Left renal pelvis (tissue), 4 donors: ENCODE data around the gene BSPH1. TPM values are rescaled to one million over a fixed set of nuclear protein-coding genes. Genes with fewer than 3 reads are reported as not detected.
A peak's percentile ranks its signal among the peaks of the same experiment; 100 is the strongest.
"Not testable (repeated sequence)": the region's sequence is repeated elsewhere in the genome, so short reads cannot be mapped to it uniquely, and the experiment has no call there.

Experiments used
- DNase-seq, 4 donors: peaks; one replicate each; pipeline ENCODE4 v3.0.0-alpha.2; 2013; ENCODE audit warnings: low read depth in 4 of 4, low spot score in 3 of 4
- polyA plus RNA-seq, 4 donors: library from polyadenylated mRNA; unstranded; fragments of 120-200 nt; gene quantifications; one replicate each; pipeline ENCODE4 v1.2.1, GENCODE V29; 2013; ENCODE audit not compliant: insufficient read length in 4 of 4

Gene BSPH1
- not detected for polyA plus RNA-seq

- DNase-seq = no peak
Observed at GRCh38 chr19:47992070-47992469, at the start of gene BSPH1. BSPH1 (minus strand) TSS chr19:47992170; CDS start chr19:47992081, 89 bp downstream.

- no peak for DNase-seq
Observed at GRCh38 chr19:48036765-48037164, 44.8 kb upstream of the BSPH1 start.

DNA sequence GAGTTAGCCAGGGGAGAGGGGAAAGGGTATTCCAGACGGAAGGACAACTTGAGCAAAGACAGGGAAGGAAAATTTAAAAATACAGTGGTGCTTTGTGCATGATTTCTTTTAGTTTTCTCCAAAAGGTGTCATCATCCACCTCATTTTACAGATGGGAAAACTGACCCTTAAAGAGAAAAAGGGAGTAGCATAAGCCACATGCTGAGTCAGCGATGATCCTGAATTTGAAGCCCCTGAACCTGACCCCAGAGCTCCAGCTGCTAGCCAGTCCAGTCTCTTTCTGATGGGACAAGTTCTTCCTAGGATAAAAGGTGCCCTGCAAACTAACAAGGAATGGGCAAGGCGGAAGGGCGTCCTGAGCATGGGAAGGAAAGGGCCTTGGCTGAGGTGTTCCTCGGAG lies 41.6 kb upstream of the BSPH1 start:
- DNase-seq = no peak

GRCh38 chr19:48030073-48030472 lies 38.1 kb upstream of the BSPH1 start:
- DNase-seq = no peak

GRCh38 chr19:48029431-48029830 lies 37.5 kb upstream of the BSPH1 start:
- DNase-seq = no peak

DNA sequence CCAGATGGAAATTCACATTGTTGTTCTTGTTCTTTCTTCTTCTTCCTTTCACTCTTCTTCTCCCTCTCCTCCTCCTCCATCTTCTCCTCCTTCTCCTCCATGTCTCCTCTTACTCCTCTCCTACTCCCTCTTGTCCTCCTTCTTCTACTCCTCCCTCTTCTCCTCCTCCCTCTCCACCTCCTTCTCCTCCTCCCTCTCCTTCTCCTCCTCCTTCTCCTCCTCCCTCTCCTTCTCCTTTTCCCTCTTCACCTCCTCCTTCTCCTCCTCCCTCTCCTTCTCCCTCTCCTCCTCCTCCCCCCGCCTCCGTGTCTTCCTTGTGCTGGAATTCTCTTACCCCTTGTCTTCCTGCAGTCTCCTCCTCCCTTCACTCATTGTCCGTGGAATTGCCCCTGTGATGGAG lies 33.5 kb upstream of the BSPH1 start:
- DNase-seq = no peak

- DNase-seq = no peak
Observed at GRCh38 chr19:48023518-48023917, 31.5 kb upstream of the BSPH1 start.

- no peak for DNase-seq
Observed at GRCh38 chr19:48023011-48023410, 31.0 kb upstream of the BSPH1 start.

DNA sequence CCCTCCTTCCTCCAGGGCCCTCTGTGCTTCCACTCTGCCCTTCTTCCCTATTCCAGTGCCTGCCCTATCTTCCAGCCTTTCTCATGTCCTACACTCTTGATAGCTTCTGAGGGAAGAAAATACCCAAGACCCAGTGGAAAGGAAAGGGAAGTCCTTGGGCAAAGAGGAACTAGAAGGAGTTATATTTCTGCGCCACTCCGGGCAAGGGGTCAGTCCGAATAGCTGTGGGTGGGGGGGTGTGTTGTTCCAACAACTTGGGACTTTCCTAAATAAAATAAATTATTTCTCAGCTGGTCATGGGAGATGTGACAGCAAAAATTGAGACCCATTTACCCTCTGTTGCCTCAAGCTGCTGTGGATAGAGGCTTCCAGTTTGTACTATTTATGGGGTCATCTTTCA lies 28.7 kb upstream of the BSPH1 start:
- DNase-seq = no peak

GRCh38 chr19:48010932-48011758 lies 19.2 kb upstream of the BSPH1 start:
- DNase-seq = no peak

- DNase-seq = no peak
Observed at GRCh38 chr19:48006762-48007161, 14.8 kb upstream of the BSPH1 start.

- no peak for DNase-seq
Observed at GRCh38 chr19:48004236-48004635, 12.3 kb upstream of the BSPH1 start.

GRCh38 chr19:48000846-48001245 lies 8.9 kb upstream of the BSPH1 start:
- no peak for DNase-seq

- no peak for DNase-seq
Observed at GRCh38 chr19:47998800-47999199, 6.8 kb upstream of the BSPH1 start.

- DNase-seq = no peak
Observed at GRCh38 chr19:47996230-47996727, 4.3 kb upstream of the BSPH1 start.

DNA sequence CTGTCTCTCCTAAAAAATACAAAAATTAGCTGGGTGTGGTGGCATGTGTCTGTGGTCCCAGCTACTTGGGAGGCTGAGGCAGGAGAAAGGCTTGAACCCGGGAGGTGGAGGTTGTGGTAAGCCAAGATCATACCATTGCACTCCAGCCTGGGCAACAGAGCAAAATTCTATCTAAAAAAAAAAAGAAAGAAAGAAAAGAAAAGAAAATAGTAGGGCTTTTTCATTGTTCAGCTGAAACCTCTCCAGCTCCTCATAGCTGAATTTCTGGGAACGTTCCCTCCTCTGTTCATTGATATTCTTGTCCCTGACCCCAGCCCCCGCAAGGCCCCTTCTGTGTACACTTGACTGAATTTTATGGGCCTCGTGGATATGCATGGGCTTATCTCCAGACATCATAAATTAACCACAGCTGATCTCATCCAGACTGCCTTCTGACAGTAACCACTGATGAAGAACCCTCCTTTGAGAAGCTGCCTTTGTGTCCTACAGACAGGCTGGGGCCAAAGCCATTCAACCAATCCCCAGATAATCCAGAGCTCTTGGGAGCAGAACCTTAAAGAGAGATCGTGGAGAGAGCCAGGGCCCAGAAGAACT lies 2.3 kb upstream of the BSPH1 start, which contains the start of gene ELSPBP1:
ELSPBP1 (plus strand) TSS at position 424 of the 594 bp plus-strand sequence. CDS start 14,036 bp downstream, outside the sequence.
- peak; percentile 28 to 73 (median 34) for DNase-seq

- DNase-seq = no peak
Observed at GRCh38 chr19:47991191-47991808, 670 bp downstream of the BSPH1 start.

DNA sequence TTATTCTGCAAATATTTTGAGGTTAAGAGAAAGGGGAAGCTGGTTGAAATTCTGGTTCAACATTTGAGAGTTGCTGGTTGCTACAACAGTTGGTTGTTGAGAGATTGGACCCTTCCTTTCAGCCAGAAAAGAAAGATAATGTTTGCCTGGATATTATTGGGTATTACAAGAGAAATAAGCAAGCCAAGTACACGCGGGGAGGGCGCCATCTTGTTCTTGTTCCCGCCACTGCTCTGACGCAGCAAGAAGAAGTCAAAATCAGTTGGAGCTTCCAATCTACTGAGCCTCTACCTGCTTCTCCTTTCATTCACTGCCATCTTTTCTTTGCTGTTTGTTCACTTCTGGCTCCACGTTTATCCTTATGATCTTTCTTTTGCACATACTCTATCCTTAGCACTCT lies 18.4 kb downstream of the BSPH1 start:
- DNase-seq = no peak

- not testable (repeated sequence) for DNase-seq
Observed at GRCh38 chr19:47955936-47956335, 36.0 kb downstream of the BSPH1 start.

- DNase-seq = not testable (repeated sequence)
Observed at GRCh38 chr19:47952132-47952531, 39.8 kb downstream of the BSPH1 start.

GRCh38 chr19:47949852-47950521 lies 42.0 kb downstream of the BSPH1 start:
- not testable (repeated sequence) for DNase-seq
